ENCODE measurements around the gene CHPF.

DNA sequence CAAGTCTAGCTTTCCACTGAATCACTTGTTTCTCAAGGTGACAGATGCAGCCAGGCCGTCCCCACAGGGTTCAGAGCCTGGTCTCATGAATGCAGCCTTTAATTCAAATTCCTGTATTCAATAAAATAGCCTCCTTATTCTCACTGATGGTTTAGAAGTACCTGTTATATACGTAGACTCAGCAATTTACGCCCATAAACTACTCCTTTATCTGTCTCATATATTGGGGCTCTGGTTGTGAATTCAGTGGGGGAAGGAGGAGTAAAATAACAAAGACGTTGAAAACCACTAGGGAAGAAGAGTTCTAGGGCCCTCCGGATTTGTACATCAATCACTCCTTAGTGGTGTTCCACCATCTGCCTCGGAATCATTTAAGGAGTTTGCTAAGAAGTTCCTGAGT, 26.0 kb upstream of the CHPF start:
- TF ChIP-seq, protein P1, sequence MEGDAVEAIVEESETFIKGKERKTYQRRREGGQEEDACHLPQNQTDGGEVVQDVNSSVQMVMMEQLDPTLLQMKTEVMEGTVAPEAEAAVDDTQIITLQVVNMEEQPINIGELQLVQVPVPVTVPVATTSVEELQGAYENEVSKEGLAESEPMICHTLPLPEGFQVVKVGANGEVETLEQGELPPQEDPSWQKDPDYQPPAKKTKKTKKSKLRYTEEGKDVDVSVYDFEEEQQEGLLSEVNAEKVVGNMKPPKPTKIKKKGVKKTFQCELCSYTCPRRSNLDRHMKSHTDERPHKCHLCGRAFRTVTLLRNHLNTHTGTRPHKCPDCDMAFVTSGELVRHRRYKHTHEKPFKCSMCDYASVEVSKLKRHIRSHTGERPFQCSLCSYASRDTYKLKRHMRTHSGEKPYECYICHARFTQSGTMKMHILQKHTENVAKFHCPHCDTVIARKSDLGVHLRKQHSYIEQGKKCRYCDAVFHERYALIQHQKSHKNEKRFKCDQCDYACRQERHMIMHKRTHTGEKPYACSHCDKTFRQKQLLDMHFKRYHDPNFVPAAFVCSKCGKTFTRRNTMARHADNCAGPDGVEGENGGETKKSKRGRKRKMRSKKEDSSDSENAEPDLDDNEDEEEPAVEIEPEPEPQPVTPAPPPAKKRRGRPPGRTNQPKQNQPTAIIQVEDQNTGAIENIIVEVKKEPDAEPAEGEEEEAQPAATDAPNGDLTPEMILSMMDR (conservative IDR thresholded peaks at IDR 0.05; ENCODE audit: low read depth, low read length) = no peak
- TF ChIP-seq EZH2 (IDR thresholded peaks at IDR 0.05; ENCODE audit: borderline replicate concordance, low read depth, low read length, poor library complexity, severe bottlenecking) = no peak

Data from A673 (cell line).